GM18508 (cell line): Measurements from ENCODE around the gene RHOXF1.
"Not testable (repeated sequence)": the region's sequence is repeated elsewhere in the genome, so short reads cannot be mapped to it uniquely, and the experiment has no call there.

Experiments
- ATAC-seq: cut with Tn5 transposase; IDR thresholded peaks from one replicate; pipeline ENCODE4 v1.9.1; 2021; ENCODE audit warnings: moderate number of reproducible peaks; ENCODE audit not compliant: insufficient read depth, unreplicated experiment

RHOXF1 gene

GRCh38 chrX:120115438-120115963 lies at the start of gene RHOXF1:
Gene RHOXF1, minus strand, starts transcription at chrX:120115913. Its CDS starts 51 bp downstream, at chrX:120115862.
- no peak for ATAC-seq

- not testable (repeated sequence) for ATAC-seq
Observed at GRCh38 chrX:120159086-120159485, 43.4 kb upstream of the RHOXF1 start.

- ATAC-seq, result not testable (repeated sequence)
Observed at GRCh38 chrX:120158313-120158712, 42.6 kb upstream of the RHOXF1 start, which contains the start of gene RHOXF2. Gene RHOXF2, plus strand, starts transcription at chrX:120158613. Its CDS starts 138 bp downstream, at chrX:120158751.

- not testable (repeated sequence) for ATAC-seq
Observed at GRCh38 chrX:120150109-120150744, 34.5 kb upstream of the RHOXF1 start.

GRCh38 chrX:120147537-120147936 lies 31.8 kb upstream of the RHOXF1 start:
- no peak for ATAC-seq

- not testable (repeated sequence) for ATAC-seq
Observed at GRCh38 chrX:120146323-120146722, 30.6 kb upstream of the RHOXF1 start.

GRCh38 chrX:120145295-120145925 lies 29.7 kb upstream of the RHOXF1 start:
- no peak for ATAC-seq

- no peak for ATAC-seq
Observed at GRCh38 chrX:120144178-120144844, 28.6 kb upstream of the RHOXF1 start.

GRCh38 chrX:120140293-120140981 lies 24.7 kb upstream of the RHOXF1 start:
- ATAC-seq, result no peak

- no peak for ATAC-seq
Observed at GRCh38 chrX:120137439-120137838, 21.7 kb upstream of the RHOXF1 start.

GRCh38 chrX:120136840-120137239 lies 21.1 kb upstream of the RHOXF1 start:
- no peak for ATAC-seq

GRCh38 chrX:120136128-120136527 lies 20.4 kb upstream of the RHOXF1 start:
- ATAC-seq, result no peak

GRCh38 chrX:120128306-120128846 lies 12.7 kb upstream of the RHOXF1 start:
- not testable (repeated sequence) for ATAC-seq

- ATAC-seq, result no peak
Observed at GRCh38 chrX:120125444-120125843, 9.7 kb upstream of the RHOXF1 start.

GRCh38 chrX:120120223-120120622 lies 4.5 kb upstream of the RHOXF1 start:
- no peak for ATAC-seq

GRCh38 chrX:120111611-120112010 lies 4.1 kb downstream of the RHOXF1 start:
- no peak for ATAC-seq

GRCh38 chrX:120109378-120109777 lies 6.3 kb downstream of the RHOXF1 start:
- ATAC-seq, result no peak

- not testable (repeated sequence) for ATAC-seq
Observed at GRCh38 chrX:120104707-120105106, 11.0 kb downstream of the RHOXF1 start.

GRCh38 chrX:120101057-120101456 lies 14.7 kb downstream of the RHOXF1 start:
- ATAC-seq, result not testable (repeated sequence)

GRCh38 chrX:120090208-120090607 lies 25.5 kb downstream of the RHOXF1 start:
- ATAC-seq, result no peak
